Putamen (tissue), 1 donor: ENCODE data around the gene OR51L1.
"Not testable (repeated sequence)": the region's sequence is repeated elsewhere in the genome, so short reads cannot be mapped to it uniquely, and the experiment has no call there.

Experiments used
- DNase-seq: peaks from one replicate; pipeline ENCODE4 v3.0.0-alpha.2; 2016; ENCODE audit warnings: low spot score

The OR51L1 gene

DNA sequence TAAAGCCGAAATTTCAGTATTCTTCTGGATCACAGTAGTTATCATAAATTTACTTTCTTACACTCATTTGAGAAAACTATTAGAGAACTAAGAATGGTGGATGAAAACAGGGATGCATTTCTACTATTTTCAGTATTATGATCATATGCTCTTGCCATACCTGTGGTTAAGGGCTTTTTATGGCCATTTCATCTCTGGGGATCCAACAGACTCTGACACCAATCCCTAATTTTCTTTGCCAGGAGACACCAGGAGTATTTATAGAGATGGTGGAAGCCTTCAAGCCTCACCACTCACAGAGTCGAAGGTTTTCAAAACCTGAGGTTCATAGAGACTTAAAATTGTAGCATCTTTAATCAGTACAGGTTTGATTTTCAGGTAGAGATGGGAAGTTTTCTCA lies at the start of gene OR51L1:
OR51L1 (plus strand) TSS at position 301 of the 400 bp plus-strand sequence. CDS start 4,132 bp downstream, outside the sequence.
- no peak for DNase-seq

GRCh38 chr11:4947505-4947904 lies 47.1 kb upstream of the OR51L1 start, which contains the start of gene OR51A4:
TSS of gene OR51A4 (minus strand) at chr11:4947605. CDS start at chr11:4947100, 505 bp downstream.
- DNase-seq: no peak

GRCh38 chr11:4955613-4956012 lies 39.0 kb upstream of the OR51L1 start, which contains the start of gene OR51A2:
TSS of gene OR51A2 (minus strand) at chr11:4955713. CDS start at chr11:4955713, 0 bp downstream.
- not testable (repeated sequence) for DNase-seq

GRCh38 chr11:4957396-4957795 lies 37.3 kb upstream of the OR51L1 start:
- no peak for DNase-seq

- DNase-seq: no peak
These were observed 33.8 kb upstream of the OR51L1 start for GRCh38 chr11:4960877-4961276.

- no peak for DNase-seq
These were observed 31.8 kb upstream of the OR51L1 start for GRCh38 chr11:4962816-4963215.

- DNase-seq: no peak
These were observed 19.2 kb upstream of the OR51L1 start for GRCh38 chr11:4975436-4975835.

GRCh38 chr11:4979036-4979435 lies 15.6 kb upstream of the OR51L1 start:
- DNase-seq: no peak

GRCh38 chr11:4982678-4983077 lies 12.0 kb upstream of the OR51L1 start:
- DNase-seq: no peak

DNA sequence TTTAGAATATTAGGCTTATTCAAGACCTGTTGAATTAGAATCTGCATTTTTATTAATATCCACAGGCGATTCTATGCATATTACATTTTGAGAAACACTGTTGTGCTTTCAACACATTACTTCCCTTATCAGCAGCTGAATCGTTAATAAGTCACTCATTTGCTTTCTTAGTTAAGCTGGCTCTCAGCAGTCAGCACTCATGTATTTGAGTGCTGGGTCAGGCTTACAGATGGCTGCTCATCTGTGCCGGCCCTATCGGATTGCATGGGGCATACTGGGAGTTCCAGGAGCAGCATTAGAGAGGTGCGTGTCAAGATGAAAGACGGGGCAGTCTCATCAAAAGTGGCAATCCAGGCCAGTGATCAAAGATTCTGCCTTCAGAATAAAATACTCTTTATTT lies 10.8 kb upstream of the OR51L1 start:
- no peak for DNase-seq

DNA sequence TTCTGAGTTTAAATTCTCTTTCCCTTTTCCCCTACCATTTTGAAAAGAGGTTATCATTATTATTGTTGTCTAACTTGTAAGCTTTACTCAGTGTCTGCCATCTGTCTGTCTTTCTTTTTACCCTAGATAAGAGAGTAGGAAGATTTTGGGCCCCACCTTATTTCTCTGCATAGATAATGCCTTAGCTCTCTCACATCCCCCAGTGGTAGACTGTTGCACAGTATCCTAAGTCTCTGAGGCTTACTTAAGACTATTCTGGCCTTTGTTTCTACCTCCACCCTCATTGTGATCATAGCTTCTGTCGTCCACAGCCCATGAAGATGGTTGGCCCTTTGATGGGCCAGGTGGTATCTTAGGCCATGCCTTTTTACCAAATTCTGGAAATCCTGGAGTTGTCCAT lies 3.6 kb upstream of the OR51L1 start:
- no peak for DNase-seq

- DNase-seq: peak; percentile 22
These were observed 10.0 kb downstream of the OR51L1 start for GRCh38 chr11:5004424-5005274.

- DNase-seq: no peak
These were observed 12.9 kb downstream of the OR51L1 start for GRCh38 chr11:5007561-5007960.

DNA sequence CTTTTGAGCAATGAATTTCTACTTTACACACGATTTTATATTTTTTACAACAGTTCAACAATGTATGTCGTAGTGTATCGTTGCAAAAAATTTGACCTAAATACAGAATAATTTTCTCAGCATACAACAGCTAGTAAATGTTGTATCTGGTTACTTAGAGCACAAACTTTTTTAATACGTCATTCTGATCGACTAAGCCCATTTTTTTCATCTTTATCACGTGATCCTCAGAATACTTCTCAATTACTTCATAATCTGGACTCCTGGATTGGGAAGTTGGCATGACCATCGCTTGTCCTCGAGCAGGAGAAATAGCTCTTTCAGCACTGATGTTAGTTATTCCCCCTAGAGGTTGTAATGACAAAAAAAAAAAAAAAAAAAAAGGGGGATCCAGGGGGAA lies 16.6 kb downstream of the OR51L1 start:
- no peak for DNase-seq

- DNase-seq: no peak
These were observed 18.4 kb downstream of the OR51L1 start for GRCh38 chr11:5013012-5013411.

GRCh38 chr11:5021996-5022395 lies 27.3 kb downstream of the OR51L1 start:
- DNase-seq: no peak

GRCh38 chr11:5036669-5037068 lies 42.0 kb downstream of the OR51L1 start:
- DNase-seq: no peak

- DNase-seq: no peak
These were observed 43.3 kb downstream of the OR51L1 start for GRCh38 chr11:5037926-5038325.

GRCh38 chr11:5038341-5038740 lies 43.7 kb downstream of the OR51L1 start:
- DNase-seq: no peak

DNA sequence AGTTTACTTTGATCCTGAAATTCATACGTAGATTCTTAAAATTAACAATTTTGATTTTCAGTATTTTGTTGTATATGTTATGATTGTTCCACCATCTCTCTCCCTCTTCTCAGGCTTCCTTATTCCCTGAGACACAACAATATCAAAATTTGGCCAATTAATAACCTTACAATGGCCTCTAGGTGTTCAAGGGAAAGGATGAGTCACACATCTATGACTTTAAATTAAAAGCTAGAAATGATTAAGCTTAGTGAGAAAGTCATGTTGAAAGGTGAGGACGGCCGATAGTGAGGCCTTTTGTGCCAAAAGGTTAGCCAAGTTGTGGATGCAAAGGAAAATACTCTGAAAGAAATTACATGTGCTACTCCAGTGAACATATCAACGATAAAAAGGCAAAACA lies 46.2 kb downstream of the OR51L1 start:
- DNase-seq: no peak

GRCh38 chr11:5042091-5042490 lies 47.4 kb downstream of the OR51L1 start:
- DNase-seq: no peak

DNA sequence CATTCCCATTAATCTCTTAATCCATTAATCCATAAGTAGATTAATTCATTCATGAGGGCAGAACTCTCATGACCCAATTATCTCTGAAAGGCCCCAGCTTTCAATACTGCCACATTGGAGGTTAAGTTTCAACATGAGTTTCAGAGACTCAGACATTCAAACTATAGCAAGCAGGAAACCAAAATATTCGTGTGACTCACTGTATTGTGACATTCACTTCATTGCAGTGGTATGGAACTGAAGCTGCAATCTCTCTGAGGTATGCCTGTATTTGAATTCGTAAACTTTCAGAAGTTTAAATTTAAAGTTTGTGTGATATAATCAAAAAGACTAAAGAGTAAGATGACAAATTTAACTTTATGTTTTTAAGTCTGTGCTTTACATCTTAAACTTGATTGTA lies 48.7 kb downstream of the OR51L1 start:
- DNase-seq: no peak

- DNase-seq: no peak
These were observed 51.6 kb downstream of the OR51L1 start, which contains the start of gene OR52J3 for GRCh38 chr11:5046226-5046625. TSS of gene OR52J3 (plus strand) at chr11:5046526. CDS start at chr11:5046526, 0 bp downstream.
